Small intestine (tissue), 7 donors: ENCODE measurements around the gene PHYHD1. TPM values are rescaled to one million over a fixed set of nuclear protein-coding genes. Genes with fewer than 3 reads are reported as not detected.
A peak's percentile ranks its signal among the peaks of the same experiment; 100 is the strongest.

Experiments
- DNase-seq, 2 donors: peaks; one replicate each; pipeline versions ENCODE4 v3.0.0 to v3.0.0-alpha.2; 2013
- FAIRE-seq: peaks from 2 replicates; lab custom pipeline; 2012; peaks lifted over from hg19 to GRCh38; lab: Jason Lieb, UNC
- H3K27ac ChIP-seq, 3 donors: one replicate each; pipeline ENCODE4 v1.5.1; 2013; ENCODE audit warnings: low read length in 2 of 3, mild to moderate bottlenecking in 2 of 3, control low read depth in 1 of 3, inconsistent platforms in 1 of 3, low read depth in 1 of 3, moderate library complexity in 1 of 3
- H3K27me3 ChIP-seq, 3 donors: one replicate each; pipeline ENCODE4 v1.6.1; 2013; ENCODE audit warnings: low read length in 3 of 3, inconsistent platforms in 1 of 3; ENCODE audit not compliant: control insufficient read depth in 3 of 3, insufficient read depth in 3 of 3
- H3K36me3 ChIP-seq, 3 donors: one replicate each; pipeline ENCODE4 v1.6.1; 2013; ENCODE audit warnings: low read length in 3 of 3, inconsistent platforms in 1 of 3, low read depth in 1 of 3, mild to moderate bottlenecking in 1 of 3, moderate library complexity in 1 of 3; ENCODE audit not compliant: control insufficient read depth in 3 of 3, insufficient read depth in 2 of 3
- H3K4me1 ChIP-seq, 3 donors: one replicate each; pipeline ENCODE4 v1.6.1; 2013; ENCODE audit warnings: low read length in 2 of 3, inconsistent platforms in 1 of 3, low read depth in 1 of 3, mild to moderate bottlenecking in 1 of 3, moderate library complexity in 1 of 3; ENCODE audit not compliant: control insufficient read depth in 3 of 3, insufficient read depth in 2 of 3
- H3K4me3 ChIP-seq, 3 donors: one replicate each; pipeline ENCODE4 v1.5.1; 2013; ENCODE audit warnings: low read length in 3 of 3, control low read depth in 1 of 3, inconsistent platforms in 1 of 3, low read depth in 1 of 3, mild to moderate bottlenecking in 1 of 3, moderate library complexity in 1 of 3
- H3K9me3 ChIP-seq, 2 donors: one replicate each; pipeline ENCODE4 v1.6.1; 2013; ENCODE audit warnings: low read depth in 1 of 2, low read length in 1 of 2; ENCODE audit not compliant: control insufficient read depth in 2 of 2, insufficient read depth in 1 of 2
- WGBS, 3 donors: extraction: QIAGEN DNeasy Blood & Tissue Kit; methylation state at CpG; one replicate each; pipeline ENCODE4 v1.1.7; 2013; 5-methylcytosine and 5-hydroxymethylcytosine counted together
- polyA plus RNA-seq, 4 donors: library from polyadenylated mRNA; stranded (reverse) in 3 of 4; unstranded in 1 of 4; fragments of 200-250 nt in 3 of 4; fragments of 120-200 nt in 1 of 4; gene quantifications; one replicate each; pipeline versions ENCODE4 v1.2.1 to v1.2.3, GENCODE V29; 2013
- donor health status: healthy with polysubstance abuse.
- donor health status: control.
- donor health status: control.
- donor health status: Bipolar disorder and iron deficiency.
- donor health status: healthy.

PHYHD1 gene
- polyA plus RNA-seq, 4 donors = 1.1 to 25.8 (median 4.9) TPM

GRCh38 chr9:128898382-128898781, 22.4 kb upstream of the PHYHD1 start:
- no peak for FAIRE-seq

GRCh38 chr9:128898845-128899565, 21.8 kb upstream of the PHYHD1 start:
- 87 to 89% (median 89%) methylated on average over 18 of the region's 18 CpGs for WGBS, 3 donors
- peak overlapping the region in 1 of 3 donors; percentile 55 for H3K27ac ChIP-seq
- no peaks in the 10 kb centered on the region for H3K27me3 ChIP-seq
- H3K9me3 ChIP-seq = no peaks in the 10 kb centered on the region
- FAIRE-seq (no peak), DNase-seq (no peak)
- H3K4me3 ChIP-seq = no peak overlapping the region
- peaks cover 0 to 11% (median 0%) of the 10 kb centered on the region in 3 donors for H3K4me1 ChIP-seq
- peaks cover 0 to 59% (median 0%) of the 10 kb centered on the region in 3 donors for H3K36me3 ChIP-seq

More at GRCh38 chr9:128898382-128898781, 22.4 kb upstream of the PHYHD1 start:
- Histone ChIP-seq H3K27ac (peak overlapping the region in 1 of 3 donors; percentile 55), H3K36me3 (peaks cover 0 to 62% (median 0%) of the 10 kb centered on the region in 3 donors), H3K27me3 (no peaks in the 10 kb centered on the region), H3K4me3 (no peak overlapping the region), H3K4me1 (peaks cover 0 to 11% (median 0%) of the 10 kb centered on the region in 3 donors), H3K9me3 (no peaks in the 10 kb centered on the region)
- no peak for DNase-seq
- 77 to 86% (median 77%) methylated on average over 5 of the region's 5 CpGs for WGBS, 3 donors

- peaks cover 0 to 11% (median 0%) of the 10 kb centered on the region in 3 donors for H3K4me1 ChIP-seq
- peak overlapping the region; percentile 30 to 48 (median 39) for H3K27ac ChIP-seq
- no peaks in the 10 kb centered on the region for H3K9me3 ChIP-seq
- DNase-seq = peak; percentile 18 to 35
- H3K27me3 ChIP-seq = no peaks in the 10 kb centered on the region
- FAIRE-seq = no peak
- peaks cover 0 to 59% (median 0%) of the 10 kb centered on the region in 3 donors for H3K36me3 ChIP-seq
- 50 to 66% (median 59%) methylated on average over 8 of the region's 8 CpGs for WGBS, 3 donors
- no peak overlapping the region for H3K4me3 ChIP-seq
Measured at GRCh38 chr9:128899566-128900322, 21.0 kb upstream of the PHYHD1 start.

DNA sequence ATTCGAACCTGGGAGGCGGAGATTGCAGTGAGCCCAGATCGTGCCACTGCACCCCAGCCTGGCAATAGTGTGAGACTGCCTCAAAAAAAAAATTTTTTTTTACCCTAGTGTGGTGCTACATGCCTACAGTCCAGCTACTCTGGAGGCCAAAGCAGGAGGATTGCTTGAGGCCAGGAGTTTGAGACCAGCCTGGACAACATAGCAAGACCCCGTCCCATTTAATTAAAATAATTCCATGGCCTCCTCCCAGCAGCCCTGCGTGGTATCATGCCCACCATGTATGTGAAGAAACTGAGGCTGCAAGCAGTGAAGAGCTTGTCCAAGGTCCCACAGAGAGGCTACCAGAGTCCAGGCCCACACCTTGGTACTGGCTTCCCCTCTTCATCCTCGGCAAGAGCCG, 19.4 kb upstream of the PHYHD1 start:
- Histone ChIP-seq H3K27me3 (no peaks in the 10 kb centered on the region), H3K36me3 (peaks cover 0 to 52% (median 0%) of the 10 kb centered on the region in 3 donors), H3K4me3 (no peak overlapping the region), H3K9me3 (no peaks in the 10 kb centered on the region), H3K4me1 (peaks cover 0 to 11% (median 0%) of the 10 kb centered on the region in 3 donors), H3K27ac (peak overlapping the region in 1 of 3 donors; percentile 73)
- FAIRE-seq = no peak
- WGBS, 3 donors = 88 to 94% (median 92%) methylated on average over 5 to 7 of the region's 7 CpGs
- no peak for DNase-seq

DNA sequence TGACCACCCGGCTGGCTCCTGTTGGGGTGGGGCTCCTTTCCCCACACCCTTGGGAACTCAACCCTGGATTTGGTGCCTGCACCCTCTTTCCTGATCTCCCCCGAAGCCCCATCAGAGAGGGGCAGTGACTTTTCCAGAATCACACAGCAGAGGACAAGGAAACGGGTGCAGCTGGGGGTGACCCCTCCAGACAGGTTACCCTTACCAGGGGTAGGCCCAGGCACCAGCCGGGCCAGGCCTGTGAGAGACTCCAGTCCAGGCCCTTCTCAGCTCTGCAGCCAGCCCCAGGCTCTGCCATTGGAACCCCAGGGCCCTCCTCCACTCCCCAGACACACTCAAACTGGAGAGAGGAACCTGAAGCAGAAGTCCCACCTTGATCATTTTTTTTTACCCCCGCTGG, 19.0 kb upstream of the PHYHD1 start:
- Histone ChIP-seq H3K9me3 (no peaks in the 10 kb centered on the region), H3K27me3 (no peaks in the 10 kb centered on the region), H3K36me3 (peaks cover 0 to 51% (median 0%) of the 10 kb centered on the region in 3 donors), H3K4me3 (no peak overlapping the region), H3K27ac (peak overlapping the region; percentile 39 to 73 (median 52)), H3K4me1 (peaks cover 0 to 11% (median 0%) of the 10 kb centered on the region in 3 donors)
- 74 to 79% (median 78%) methylated on average over 4 to 5 of the region's 5 CpGs for WGBS, 3 donors
- FAIRE-seq = no peak
- no peak for DNase-seq

- no peaks in the 10 kb centered on the region for H3K9me3 ChIP-seq
- H3K36me3 ChIP-seq = peaks cover under 1 to 52% (median 4%) of the 10 kb centered on the region in 3 donors
- peak overlapping the region; percentile 47 to 74 (median 73) for H3K27ac ChIP-seq
- H3K27me3 ChIP-seq = no peaks in the 10 kb centered on the region
- DNase-seq = peak; percentile 65 to 77
- H3K4me3 ChIP-seq = no peak overlapping the region
- WGBS, 3 donors = 30 to 53% (median 36%) methylated on average over 22 to 23 of the region's 23 CpGs
- FAIRE-seq = no peak
- H3K4me1 ChIP-seq = peaks cover 0 to 11% (median 0%) of the 10 kb centered on the region in 3 donors
Measured at GRCh38 chr9:128902351-128903078, 18.3 kb upstream of the PHYHD1 start.

DNA sequence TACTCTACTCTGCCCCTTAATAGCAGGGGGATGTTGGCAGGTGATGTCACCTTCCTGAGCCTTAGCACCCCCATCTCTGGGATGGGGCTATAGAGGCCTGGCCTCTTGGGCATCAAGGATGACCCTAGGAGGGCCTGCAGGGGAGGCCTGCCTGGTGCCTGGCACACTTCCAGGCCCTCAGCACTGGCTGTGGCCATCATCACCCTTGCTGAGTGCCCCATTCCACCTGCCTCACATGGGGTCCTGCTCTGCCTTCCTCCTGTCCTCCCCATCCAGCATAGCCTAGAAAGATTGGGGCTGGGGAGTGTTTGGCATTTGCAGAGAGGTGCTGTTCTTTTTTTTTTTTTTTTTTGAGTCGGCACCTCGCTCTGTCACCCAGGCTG, 17.7 kb upstream of the PHYHD1 start:
- Histone ChIP-seq H3K4me3 (no peak overlapping the region), H3K9me3 (no peaks in the 10 kb centered on the region), H3K36me3 (peaks cover 6 to 52% (median 8%) of the 10 kb centered on the region in 3 donors), H3K27ac (peak overlapping the region; percentile 47 to 74 (median 73)), H3K27me3 (no peaks in the 10 kb centered on the region), H3K4me1 (peaks cover 0 to 11% (median 0%) of the 10 kb centered on the region in 3 donors)
- DNase-seq = no peak
- no peak for FAIRE-seq
- 88% methylated on average over 2 of the region's 2 CpGs; no CpG with 5 or more reads in 1 of the 3 donors for WGBS, 3 donors
